Activated T-cell treated with anti-CD3 and anti-CD28 coated beads, Interleukin-2, amount 50 U/mL, for 24 hours (primary cell): ENCODE data around the gene SIK2.

ENCODE experiments used
- DNase-seq: peaks from one replicate; pipeline ENCODE4 v3.0.0-alpha.2; 2020
- H3K27ac Mint-ChIP-seq: 2 replicates; pipeline ENCODE4 v1.8.0; 2020; ENCODE audit warnings: mild to moderate bottlenecking, mixed read lengths
- H3K27me3 Mint-ChIP-seq: 2 replicates; pipeline ENCODE4 v1.8.0; 2020; ENCODE audit warnings: mixed read lengths
- H3K36me3 Mint-ChIP-seq: 2 replicates; pipeline ENCODE4 v1.8.0; 2020; ENCODE audit warnings: low read depth, mixed read lengths
- H3K4me1 Mint-ChIP-seq: 2 replicates; pipeline ENCODE4 v1.8.0; 2020; ENCODE audit warnings: low read depth, mixed read lengths
- H3K4me3 Mint-ChIP-seq: 2 replicates; pipeline ENCODE4 v1.8.0; 2020; ENCODE audit warnings: mild to moderate bottlenecking, moderate library complexity, mixed read lengths
- H3K9me3 Mint-ChIP-seq: 2 replicates; pipeline ENCODE4 v1.8.0; 2020; ENCODE audit warnings: mixed read lengths

Gene SIK2

DNA sequence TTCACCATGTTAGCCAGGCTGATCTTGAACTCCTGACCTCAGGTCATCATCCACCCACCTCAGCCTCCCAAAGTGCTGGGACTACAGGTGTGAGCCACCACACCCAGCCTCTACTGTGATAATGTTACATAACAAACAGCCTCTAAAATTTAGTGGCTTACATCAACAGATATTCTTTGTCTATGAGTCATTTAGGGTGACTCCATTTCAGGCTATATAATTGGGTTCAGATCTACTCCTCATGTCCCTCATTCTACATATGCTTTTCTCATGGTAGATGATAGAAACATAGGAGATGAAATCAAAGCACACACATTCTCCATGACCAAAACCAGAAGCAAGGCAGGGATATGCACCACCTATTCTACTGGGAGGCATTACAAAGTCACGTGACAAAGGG is 72.7 kb downstream of the SIK2 start:
- DNase-seq, result no peak
- Mint-ChIP-seq H3K9me3 (no peaks in the 10 kb centered on the region), H3K4me3 (no peak overlapping the region), H3K27me3 (no peaks in the 10 kb centered on the region), H3K36me3 (peaks cover 49% of the 10 kb centered on the region), H3K4me1 (peaks cover 11% of the 10 kb centered on the region), H3K27ac (no peak overlapping the region)

DNA sequence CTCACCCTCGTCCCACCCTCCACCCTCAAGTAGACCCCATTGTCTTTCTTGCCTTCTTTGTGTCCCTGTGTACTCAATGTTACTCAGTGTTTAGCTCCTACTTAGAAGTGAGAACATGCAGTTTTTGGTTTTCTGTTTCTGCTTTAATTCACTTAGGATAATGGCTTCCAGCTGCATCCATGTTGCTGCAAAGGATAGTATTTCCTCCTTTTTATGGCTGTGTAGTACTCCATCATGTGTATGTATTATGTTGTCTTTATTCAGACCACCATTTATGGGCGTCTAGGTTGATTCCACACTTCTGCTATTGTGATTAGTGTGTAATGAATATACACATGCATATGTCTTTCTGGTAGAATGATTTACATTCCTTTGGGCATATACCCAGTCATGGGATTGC is 73.6 kb downstream of the SIK2 start:
- no peak for DNase-seq
- H3K27me3 Mint-ChIP-seq, result no peaks in the 10 kb centered on the region
- H3K4me3 Mint-ChIP-seq, result no peak overlapping the region
- no peaks in the 10 kb centered on the region for H3K9me3 Mint-ChIP-seq
- H3K27ac Mint-ChIP-seq, result no peak overlapping the region
- H3K4me1 Mint-ChIP-seq, result peaks cover 11% of the 10 kb centered on the region
- H3K36me3 Mint-ChIP-seq, result peaks cover 45% of the 10 kb centered on the region

DNA sequence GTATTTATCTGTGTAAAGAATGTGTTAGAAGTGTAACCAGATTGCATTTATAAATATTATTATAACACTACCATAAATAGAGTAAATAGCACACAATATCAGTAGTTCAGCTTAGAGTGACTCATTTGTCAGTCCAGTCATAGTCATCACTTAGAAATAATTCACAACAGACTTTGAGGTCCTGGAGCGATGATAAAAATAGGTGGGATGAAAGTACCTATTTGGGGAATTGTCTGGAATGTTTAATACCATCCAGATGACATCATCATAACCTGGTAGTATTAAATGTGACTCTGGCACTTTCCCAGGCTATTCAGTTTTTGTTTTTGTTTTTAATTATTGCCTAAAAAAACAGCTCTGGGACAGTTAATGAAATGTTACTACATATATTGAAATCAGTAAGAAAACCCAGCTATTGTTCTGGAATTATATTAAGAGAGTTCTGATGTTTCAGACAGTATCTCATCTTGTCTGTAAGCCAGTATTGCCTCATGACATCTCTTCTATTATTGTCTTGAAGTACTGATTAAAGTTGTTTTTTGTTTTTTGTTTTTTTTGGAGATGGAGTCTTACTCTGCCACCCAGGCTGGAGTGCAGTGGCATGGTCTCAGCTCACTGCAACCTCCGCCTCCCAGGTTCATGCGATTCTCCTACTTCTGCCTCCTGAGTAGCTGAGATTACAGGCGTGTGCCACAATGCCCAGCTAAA is 74.8 kb downstream of the SIK2 start:
- no peak overlapping the region for H3K27ac Mint-ChIP-seq
- H3K36me3 Mint-ChIP-seq, result peaks cover 36% of the 10 kb centered on the region
- H3K9me3 Mint-ChIP-seq, result no peaks in the 10 kb centered on the region
- no peak for DNase-seq
- peaks cover 11% of the 10 kb centered on the region for H3K4me1 Mint-ChIP-seq
- H3K27me3 Mint-ChIP-seq, result no peaks in the 10 kb centered on the region
- H3K4me3 Mint-ChIP-seq, result no peak overlapping the region

- H3K36me3 Mint-ChIP-seq, result peaks cover 19% of the 10 kb centered on the region
- no peak overlapping the region for H3K27ac Mint-ChIP-seq
These were observed 78.4 kb downstream of the SIK2 start for GRCh38 chr11:111680486-111681175.

DNA sequence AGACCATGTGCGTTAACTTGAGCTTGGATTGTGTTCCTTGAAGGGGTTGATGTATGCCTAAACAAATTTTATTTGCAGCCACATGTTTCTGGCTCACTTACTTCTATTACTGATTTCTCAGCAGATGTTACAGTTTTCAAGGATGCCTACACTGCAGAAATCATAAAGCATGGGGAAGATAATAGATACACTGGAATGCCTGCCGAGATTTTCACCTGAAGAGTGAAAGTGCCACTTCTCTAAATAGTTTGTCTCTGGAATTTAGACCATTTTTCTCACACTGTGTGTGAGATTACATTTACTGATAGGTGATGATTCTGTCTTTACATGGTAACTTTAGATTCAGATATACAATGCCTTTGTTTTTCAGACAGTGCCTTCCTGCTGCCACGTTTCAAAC is 81.6 kb downstream of the SIK2 start:
- Mint-ChIP-seq H3K27ac (no peak overlapping the region), H3K4me3 (no peak overlapping the region), H3K36me3 (peaks cover 22% of the 10 kb centered on the region), H3K27me3 (no peaks in the 10 kb centered on the region), H3K9me3 (no peaks in the 10 kb centered on the region), H3K4me1 (no peaks in the 10 kb centered on the region)
- DNase-seq, result no peak

More at GRCh38 chr11:111680486-111681175, 78.4 kb downstream of the SIK2 start:
- no peaks in the 10 kb centered on the region for H3K9me3 Mint-ChIP-seq
- H3K4me1 Mint-ChIP-seq, result peaks cover 2% of the 10 kb centered on the region
- H3K4me3 Mint-ChIP-seq, result no peak overlapping the region
- DNase-seq, result no peak
- H3K27me3 Mint-ChIP-seq, result no peaks in the 10 kb centered on the region

- peaks cover 26% of the 10 kb centered on the region for H3K36me3 Mint-ChIP-seq
- DNase-seq, result no peak
- no peaks in the 10 kb centered on the region for H3K27me3 Mint-ChIP-seq
- no peak overlapping the region for H3K27ac Mint-ChIP-seq
- H3K4me3 Mint-ChIP-seq, result no peak overlapping the region
- no peaks in the 10 kb centered on the region for H3K9me3 Mint-ChIP-seq
- no peaks in the 10 kb centered on the region for H3K4me1 Mint-ChIP-seq
These were observed 82.0 kb downstream of the SIK2 start for GRCh38 chr11:111684251-111684650.

DNA sequence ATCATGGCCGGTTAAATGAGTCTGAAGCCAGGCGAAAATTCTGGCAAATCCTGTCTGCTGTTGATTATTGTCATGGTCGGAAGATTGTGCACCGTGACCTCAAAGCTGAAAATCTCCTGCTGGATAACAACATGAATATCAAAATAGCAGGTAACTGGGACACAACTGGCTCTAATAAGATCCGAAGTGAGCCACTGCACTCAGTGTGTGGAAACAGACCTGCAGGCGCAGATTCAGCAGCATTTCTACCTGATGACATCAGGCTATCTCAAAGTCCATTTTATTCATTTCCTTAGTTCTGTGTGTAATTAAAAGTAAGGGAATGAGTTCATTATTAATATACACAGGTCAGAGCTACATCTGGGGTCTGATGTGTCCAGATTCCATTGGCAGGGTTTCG is 85.8 kb downstream of the SIK2 start:
- Mint-ChIP-seq H3K27ac (no peak overlapping the region), H3K4me3 (no peak overlapping the region), H3K4me1 (no peaks in the 10 kb centered on the region), H3K27me3 (no peaks in the 10 kb centered on the region), H3K9me3 (no peaks in the 10 kb centered on the region), H3K36me3 (peaks cover 45% of the 10 kb centered on the region)
- DNase-seq, result no peak

GRCh38 chr11:111691176-111691575 is 88.9 kb downstream of the SIK2 start:
- H3K27ac Mint-ChIP-seq, result no peak overlapping the region
- no peaks in the 10 kb centered on the region for H3K27me3 Mint-ChIP-seq
- H3K4me3 Mint-ChIP-seq, result no peak overlapping the region
- H3K9me3 Mint-ChIP-seq, result no peaks in the 10 kb centered on the region
- H3K4me1 Mint-ChIP-seq, result no peaks in the 10 kb centered on the region
- no peak for DNase-seq
- peaks cover 42% of the 10 kb centered on the region for H3K36me3 Mint-ChIP-seq

DNA sequence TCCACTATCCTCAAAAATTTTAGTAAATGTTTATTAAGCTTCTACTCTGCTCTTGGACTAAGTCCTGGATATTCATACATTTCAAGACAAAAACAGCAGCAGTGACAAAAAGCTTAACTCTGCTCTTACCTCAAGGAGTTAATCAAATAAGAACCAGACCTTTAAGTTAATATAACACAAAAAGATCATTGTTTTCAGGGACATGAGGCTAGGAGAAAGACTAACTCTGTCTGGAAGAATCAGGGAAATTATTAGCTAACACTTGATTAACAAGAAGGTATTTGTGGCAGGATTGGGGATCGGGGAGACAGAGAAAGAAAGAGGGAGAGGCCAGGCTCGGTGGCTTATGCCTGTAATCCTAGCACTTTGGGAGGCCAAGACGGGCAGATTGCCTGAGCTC is 89.5 kb downstream of the SIK2 start:
- Mint-ChIP-seq H3K9me3 (no peaks in the 10 kb centered on the region), H3K4me1 (no peaks in the 10 kb centered on the region), H3K27me3 (no peaks in the 10 kb centered on the region), H3K27ac (no peak overlapping the region), H3K4me3 (no peak overlapping the region), H3K36me3 (peaks cover 42% of the 10 kb centered on the region)
- DNase-seq, result no peak

- DNase-seq, result no peak
- peaks cover 35% of the 10 kb centered on the region for H3K36me3 Mint-ChIP-seq
- no peak overlapping the region for H3K27ac Mint-ChIP-seq
- no peak overlapping the region for H3K4me3 Mint-ChIP-seq
- H3K4me1 Mint-ChIP-seq, result no peaks in the 10 kb centered on the region
- H3K27me3 Mint-ChIP-seq, result no peaks in the 10 kb centered on the region
- H3K9me3 Mint-ChIP-seq, result no peaks in the 10 kb centered on the region
These were observed 91.1 kb downstream of the SIK2 start for GRCh38 chr11:111693224-111693937.

DNA sequence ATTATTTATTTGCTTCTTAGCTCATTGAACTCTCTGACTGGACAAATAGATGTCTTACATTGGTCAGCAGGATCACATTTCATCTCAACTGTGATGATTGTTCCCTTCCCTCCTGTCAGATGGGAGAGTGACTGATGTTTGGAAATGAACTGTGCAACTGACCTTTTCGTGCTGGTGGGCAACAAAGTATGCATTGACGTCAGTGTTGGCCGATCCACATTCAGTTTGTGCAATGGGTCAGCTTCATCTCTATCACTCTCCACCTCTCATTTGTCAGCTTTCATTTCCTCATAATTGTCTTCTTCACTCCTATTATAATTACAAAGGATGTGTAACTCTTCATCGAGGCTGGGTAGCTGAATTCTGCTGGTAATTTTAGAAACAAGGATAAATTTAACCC is 92.6 kb downstream of the SIK2 start:
- Mint-ChIP-seq H3K9me3 (no peaks in the 10 kb centered on the region), H3K27ac (no peak overlapping the region), H3K36me3 (peaks cover 25% of the 10 kb centered on the region), H3K4me1 (peaks cover 11% of the 10 kb centered on the region), H3K27me3 (no peaks in the 10 kb centered on the region), H3K4me3 (no peak overlapping the region)
- DNase-seq, result no peak

GRCh38 chr11:111696556-111696955 is 94.3 kb downstream of the SIK2 start:
- no peak for DNase-seq
- H3K9me3 Mint-ChIP-seq, result no peaks in the 10 kb centered on the region
- H3K4me3 Mint-ChIP-seq, result no peak overlapping the region
- H3K36me3 Mint-ChIP-seq, result peaks cover 20% of the 10 kb centered on the region
- H3K27me3 Mint-ChIP-seq, result no peaks in the 10 kb centered on the region
- no peak overlapping the region for H3K27ac Mint-ChIP-seq
- H3K4me1 Mint-ChIP-seq, result peaks cover 11% of the 10 kb centered on the region

GRCh38 chr11:111697933-111698371 is 95.7 kb downstream of the SIK2 start:
- H3K9me3 Mint-ChIP-seq, result no peaks in the 10 kb centered on the region
- no peak for DNase-seq
- no peak overlapping the region for H3K27ac Mint-ChIP-seq
- H3K4me1 Mint-ChIP-seq, result peaks cover 11% of the 10 kb centered on the region
- peaks cover 26% of the 10 kb centered on the region for H3K36me3 Mint-ChIP-seq
- H3K4me3 Mint-ChIP-seq, result no peak overlapping the region
- no peaks in the 10 kb centered on the region for H3K27me3 Mint-ChIP-seq

- Mint-ChIP-seq H3K27me3 (no peaks in the 10 kb centered on the region), H3K9me3 (no peaks in the 10 kb centered on the region), H3K36me3 (peaks cover 35% of the 10 kb centered on the region), H3K4me1 (peaks cover 11% of the 10 kb centered on the region), H3K4me3 (no peak overlapping the region), H3K27ac (peak overlapping the region; percentile 63)
- no peak for DNase-seq
These were observed 96.8 kb downstream of the SIK2 start for GRCh38 chr11:111698852-111699559.
